Measurements from ENCODE around the gene KCNJ2.

The KCNJ2 gene

GRCh38 chr17:70153210-70153609 is 16.1 kb upstream of the KCNJ2 start:
- H3K4me3 ChIP-seq (ENCODE audit: low read depth, low read length), result no peak overlapping the region
- in situ Hi-C loops (cut with HindIII; ENCODE audit: low sequenced_read_pairs), result no loop called here
- DNase-seq (ENCODE audit: low read depth, low spot score), result no peak
- no peak for TF ChIP-seq CTCF (IDR thresholded peaks at IDR 0.05; ENCODE audit: low read depth, low read length)

DNA sequence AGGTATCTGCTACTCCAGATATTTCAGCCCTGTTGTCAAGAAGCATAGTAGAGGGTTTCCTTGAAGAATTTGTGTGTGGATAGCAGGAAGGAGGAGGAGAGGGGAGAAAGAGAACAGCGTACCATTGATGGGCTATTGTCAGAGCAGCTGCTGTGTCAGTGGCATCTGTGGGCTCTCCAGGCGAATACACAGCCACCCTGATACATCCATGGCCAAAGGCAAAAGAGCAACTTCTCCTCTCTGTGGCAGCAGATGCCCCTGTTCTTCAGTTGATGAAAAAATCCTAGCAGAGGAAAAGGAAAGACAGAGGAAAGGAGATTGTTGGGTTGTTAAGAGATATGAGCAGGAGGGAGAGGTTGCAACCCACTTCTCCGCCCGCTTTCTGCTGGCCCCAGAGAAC is 12.2 kb upstream of the KCNJ2 start:
- in situ Hi-C loops (cut with HindIII; ENCODE audit: low sequenced_read_pairs), result no loop called here
- TF ChIP-seq CTCF (IDR thresholded peaks at IDR 0.05; ENCODE audit: low read depth, low read length), result no peak
- DNase-seq (ENCODE audit: low read depth, low spot score), result no peak
- no peak overlapping the region for H3K4me3 ChIP-seq (ENCODE audit: low read depth, low read length)

- no peak for DNase-seq (ENCODE audit: low read depth, low spot score)
- H3K4me3 ChIP-seq (ENCODE audit: low read depth, low read length), result no peak overlapping the region
- in situ Hi-C loops (cut with HindIII; ENCODE audit: low sequenced_read_pairs), result no loop called here
- TF ChIP-seq CTCF (IDR thresholded peaks at IDR 0.05; ENCODE audit: low read depth, low read length), result no peak
Observed at GRCh38 chr17:70158180-70158579, 11.2 kb upstream of the KCNJ2 start.

DNA sequence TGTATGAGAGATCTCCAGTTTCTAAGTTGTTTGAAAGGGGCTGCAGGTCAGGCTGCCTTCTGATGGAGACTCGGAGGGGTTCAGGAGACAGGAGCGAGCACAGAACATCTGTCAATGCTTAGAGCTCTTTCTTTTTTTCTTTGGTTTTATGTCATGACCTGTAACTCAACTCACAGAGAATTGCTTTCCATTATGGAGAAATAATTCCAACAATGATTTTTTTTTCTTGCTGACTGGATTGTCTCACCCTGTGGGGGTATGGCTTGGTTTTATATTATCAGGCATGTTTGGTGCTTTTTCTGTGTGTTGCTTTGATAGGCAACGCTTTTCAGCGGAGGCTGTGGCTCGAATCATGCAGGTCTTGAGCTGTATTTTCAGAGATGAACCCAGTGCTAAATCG is 10.7 kb upstream of the KCNJ2 start:
- DNase-seq (ENCODE audit: low read depth, low spot score), result no peak
- H3K4me3 ChIP-seq (ENCODE audit: low read depth, low read length), result no peak overlapping the region
- no peak for TF ChIP-seq CTCF (IDR thresholded peaks at IDR 0.05; ENCODE audit: low read depth, low read length)
- in situ Hi-C loops (cut with HindIII; ENCODE audit: low sequenced_read_pairs), result no loop called here

DNA sequence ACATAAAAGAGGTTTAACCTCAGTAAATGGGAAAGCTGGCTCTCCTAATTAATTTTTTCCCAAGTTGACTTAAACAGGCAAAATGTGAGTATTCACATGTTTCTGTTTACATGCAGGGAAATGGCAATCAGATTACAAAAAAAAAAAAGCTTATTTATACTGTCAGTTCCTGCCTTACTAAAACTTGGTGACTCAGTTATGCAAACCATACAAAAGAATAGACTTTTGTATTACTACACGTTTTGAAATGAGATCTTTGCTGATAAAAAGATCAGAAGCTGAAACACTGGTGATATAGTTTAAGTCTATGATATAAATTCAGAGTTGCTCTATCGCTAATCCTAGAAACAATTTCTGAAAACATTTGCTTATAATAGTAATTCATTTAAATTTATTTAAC is 9.4 kb upstream of the KCNJ2 start:
- no peak for TF ChIP-seq CTCF (IDR thresholded peaks at IDR 0.05; ENCODE audit: low read depth, low read length)
- in situ Hi-C loops (cut with HindIII; ENCODE audit: low sequenced_read_pairs), result no loop called here

GRCh38 chr17:70161519-70161918 is 7.8 kb upstream of the KCNJ2 start:
- no peak overlapping the region for H3K4me3 ChIP-seq (ENCODE audit: low read depth, low read length)
- TF ChIP-seq CTCF (IDR thresholded peaks at IDR 0.05; ENCODE audit: low read depth, low read length), result no peak
- in situ Hi-C loops (cut with HindIII; ENCODE audit: low sequenced_read_pairs), result no loop called here
- DNase-seq (ENCODE audit: low read depth, low spot score), result no peak

More for the DNA sequence above, 9.4 kb upstream of the KCNJ2 start:
- DNase-seq (ENCODE audit: low read depth, low spot score), result no peak
- no peak overlapping the region for H3K4me3 ChIP-seq (ENCODE audit: low read depth, low read length)

DNA sequence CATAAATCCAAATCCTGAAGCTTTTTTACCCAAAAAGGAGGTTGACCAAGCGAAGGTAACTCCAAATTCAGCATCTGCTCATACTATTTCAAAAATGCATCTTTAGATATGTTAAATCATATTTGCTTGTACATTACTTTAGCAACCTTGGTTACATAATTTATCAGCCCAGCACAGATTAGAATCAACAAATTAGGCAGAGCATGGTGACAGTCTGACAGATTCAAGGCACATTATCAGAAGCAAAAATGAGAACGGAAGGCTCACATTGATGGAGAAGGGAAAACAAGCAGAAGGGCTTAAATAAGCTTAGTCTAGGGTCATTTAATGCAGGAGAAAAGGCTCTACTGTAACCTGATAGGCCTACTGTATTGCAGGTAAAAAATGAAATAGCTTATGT is 3.9 kb upstream of the KCNJ2 start:
- DNase-seq (ENCODE audit: low read depth, low spot score), result no peak
- H3K4me3 ChIP-seq (ENCODE audit: low read depth, low read length), result no peak overlapping the region
- no peak for TF ChIP-seq CTCF (IDR thresholded peaks at IDR 0.05; ENCODE audit: low read depth, low read length)
- in situ Hi-C loops (cut with HindIII; ENCODE audit: low sequenced_read_pairs), result no loop called here

All from astrocyte of the spinal cord (primary cell).